VCaP (cell line): Measurements from ENCODE around the gene CADM1.
A peak's percentile ranks its signal among the peaks of the same experiment; 100 is the strongest.

Experiments used
- H3K27ac ChIP-seq: fragments of 450-650 bp; 2 replicates; pipeline ENCODE4 v1.5.1; 2017
- CTCF ChIP-seq: fragments of 450-650 bp; conservative IDR thresholded peaks from 2 replicates; pipeline ENCODE4 v1.5.1; 2017; ENCODE audit warnings: mild to moderate bottlenecking, moderate library complexity

CADM1 gene

GRCh38 chr11:115396533-115396932, 107.7 kb downstream of the CADM1 start:
- H3K27ac ChIP-seq: no peak overlapping the region
- TF ChIP-seq CTCF: no peak

- TF ChIP-seq CTCF: no peak
- H3K27ac ChIP-seq: peak overlapping the region; percentile 28; the same call in 1 of the 2 replicates
These were observed 110.3 kb downstream of the CADM1 start for GRCh38 chr11:115393950-115394349.

GRCh38 chr11:115391598-115391997, 112.6 kb downstream of the CADM1 start:
- no peak for TF ChIP-seq CTCF
- no peak overlapping the region for H3K27ac ChIP-seq

- no peak for TF ChIP-seq CTCF
- H3K27ac ChIP-seq: no peak overlapping the region
These were observed 113.1 kb downstream of the CADM1 start for GRCh38 chr11:115391160-115391559.

GRCh38 chr11:115390441-115390840, 113.8 kb downstream of the CADM1 start:
- no peak overlapping the region for H3K27ac ChIP-seq
- no peak for TF ChIP-seq CTCF

GRCh38 chr11:115389790-115390189, 114.4 kb downstream of the CADM1 start:
- no peak overlapping the region for H3K27ac ChIP-seq
- TF ChIP-seq CTCF: no peak

- TF ChIP-seq CTCF: no peak
- no peak overlapping the region for H3K27ac ChIP-seq
These were observed 119.0 kb downstream of the CADM1 start for GRCh38 chr11:115385226-115385625.

- TF ChIP-seq CTCF: no peak
- H3K27ac ChIP-seq: no peak overlapping the region
These were observed 120.0 kb downstream of the CADM1 start for GRCh38 chr11:115384236-115384635.
